ENCODE results near the gene ASB16. TPM values are rescaled to one million over a fixed set of nuclear protein-coding genes. Genes with fewer than 3 reads are reported as not detected.

ASB16 gene
- total RNA-seq, 4 donors from 2014 or later = 0.14 to 2.3 (median 1.3) TPM; not detected in 1

DNA sequence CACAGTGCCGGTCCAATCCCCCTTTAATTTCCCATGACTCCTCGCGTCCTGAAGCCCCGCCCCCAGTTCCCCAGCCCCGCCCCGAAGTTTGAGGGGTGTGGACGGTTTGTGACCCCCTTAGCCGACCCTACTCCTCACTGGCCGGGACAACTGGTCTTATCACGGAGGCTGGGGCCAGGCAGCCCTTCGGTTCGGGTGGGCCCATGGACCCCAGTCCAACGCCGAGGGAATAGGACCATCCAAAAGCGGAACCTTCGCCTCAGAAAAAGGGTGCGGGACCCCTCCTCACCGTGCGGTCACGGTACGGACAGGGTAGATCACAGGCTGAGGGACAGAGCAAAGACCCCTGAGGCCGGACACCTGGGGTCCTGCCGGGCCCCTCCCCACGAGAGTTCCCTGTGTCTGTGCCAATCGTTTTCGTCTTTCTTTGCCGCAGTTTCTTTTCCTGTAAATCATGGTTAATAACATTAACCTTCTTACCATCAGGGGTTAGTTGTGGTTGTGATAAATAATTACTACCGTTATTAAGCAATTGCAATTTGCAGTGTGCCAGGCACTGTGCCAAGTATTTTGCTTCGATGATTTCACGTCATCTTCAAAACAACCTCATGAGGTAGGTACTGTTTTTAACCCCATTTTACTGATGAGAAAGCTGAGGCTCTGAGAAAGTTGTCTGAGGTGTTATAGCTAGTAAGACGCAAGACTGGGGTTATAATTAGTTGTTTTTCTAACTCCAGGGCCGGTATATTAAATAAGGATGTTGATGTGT is 16.8 kb downstream of the ASB16 start:
- intact Hi-C loops (cut with DNase I; ENCODE audit: low total_unique reads) = no loop called here
- no peak for DNase-seq
- H3K36me3 ChIP-seq = no peaks in the 10 kb centered on the region

DNA sequence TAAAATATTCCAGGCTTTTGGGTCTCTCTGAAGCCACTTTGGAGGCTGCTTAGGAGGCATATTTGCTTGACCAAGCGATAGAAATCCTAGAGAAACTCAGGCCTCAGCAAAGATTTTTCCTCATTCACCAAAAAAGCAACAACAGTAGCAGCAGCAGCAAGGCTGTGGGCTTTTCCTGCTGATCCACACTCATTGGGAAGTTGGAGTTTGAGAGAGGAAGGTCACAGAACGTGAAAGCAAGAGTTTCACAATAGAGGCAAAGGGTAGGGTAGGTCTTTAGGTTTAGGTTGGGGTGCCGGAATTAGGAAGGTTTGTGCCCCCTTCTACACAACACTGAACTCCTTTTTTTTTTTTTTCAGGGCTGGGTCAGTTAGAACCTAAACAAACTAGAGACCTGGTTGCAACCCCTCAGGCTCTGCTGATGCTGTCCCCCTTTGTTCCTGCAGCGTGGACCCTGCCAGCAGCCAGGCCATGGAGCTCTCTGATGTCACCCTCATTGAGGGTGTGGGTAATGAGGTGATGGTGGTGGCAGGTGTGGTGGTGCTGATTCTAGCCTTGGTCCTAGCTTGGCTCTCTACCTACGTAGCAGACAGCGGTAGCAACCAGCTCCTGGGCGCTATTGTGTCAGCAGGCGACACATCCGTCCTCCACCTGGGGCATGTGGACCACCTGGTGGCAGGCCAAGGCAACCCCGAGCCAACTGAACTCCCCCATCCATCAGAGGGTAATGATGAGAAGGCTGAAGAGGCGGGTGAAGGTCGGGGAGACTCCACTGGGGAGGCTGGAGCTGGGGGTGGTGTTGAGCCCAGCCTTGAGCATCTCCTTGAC is 18.3 kb downstream of the ASB16 start:
- intact Hi-C loops (cut with DNase I; ENCODE audit: low total_unique reads) = no loop called here
- TF ChIP-seq, protein P1, sequence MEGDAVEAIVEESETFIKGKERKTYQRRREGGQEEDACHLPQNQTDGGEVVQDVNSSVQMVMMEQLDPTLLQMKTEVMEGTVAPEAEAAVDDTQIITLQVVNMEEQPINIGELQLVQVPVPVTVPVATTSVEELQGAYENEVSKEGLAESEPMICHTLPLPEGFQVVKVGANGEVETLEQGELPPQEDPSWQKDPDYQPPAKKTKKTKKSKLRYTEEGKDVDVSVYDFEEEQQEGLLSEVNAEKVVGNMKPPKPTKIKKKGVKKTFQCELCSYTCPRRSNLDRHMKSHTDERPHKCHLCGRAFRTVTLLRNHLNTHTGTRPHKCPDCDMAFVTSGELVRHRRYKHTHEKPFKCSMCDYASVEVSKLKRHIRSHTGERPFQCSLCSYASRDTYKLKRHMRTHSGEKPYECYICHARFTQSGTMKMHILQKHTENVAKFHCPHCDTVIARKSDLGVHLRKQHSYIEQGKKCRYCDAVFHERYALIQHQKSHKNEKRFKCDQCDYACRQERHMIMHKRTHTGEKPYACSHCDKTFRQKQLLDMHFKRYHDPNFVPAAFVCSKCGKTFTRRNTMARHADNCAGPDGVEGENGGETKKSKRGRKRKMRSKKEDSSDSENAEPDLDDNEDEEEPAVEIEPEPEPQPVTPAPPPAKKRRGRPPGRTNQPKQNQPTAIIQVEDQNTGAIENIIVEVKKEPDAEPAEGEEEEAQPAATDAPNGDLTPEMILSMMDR (IDR thresholded peaks at IDR 0.05) = no peak
- TF ChIP-seq POLR2A (IDR thresholded peaks at IDR 0.05) = no peak
- no peak for DNase-seq
- Histone ChIP-seq H3K27me3 (no peaks in the 10 kb centered on the region), H3K4me3 (no peak overlapping the region), H3K4me1 (peaks cover 0 to 22% of the 10 kb centered on the region in 2 donors), H3K36me3 (no peaks in the 10 kb centered on the region), H3K27ac (peak overlapping the region in 1 of 2 donors; percentile 92), H3K9me3 (no peaks in the 10 kb centered on the region)

More for the DNA sequence above, 16.8 kb downstream of the ASB16 start:
- peak overlapping the region; percentile 92 to 98 for H3K27ac ChIP-seq
- peaks cover 0 to 22% of the 10 kb centered on the region in 2 donors for H3K4me1 ChIP-seq
- no peaks in the 10 kb centered on the region for H3K27me3 ChIP-seq
- peak overlapping the region; percentile 85 to 87 for H3K4me3 ChIP-seq
- no peaks in the 10 kb centered on the region for H3K9me3 ChIP-seq
- TF ChIP-seq POLR2A (IDR thresholded peaks at IDR 0.05) = no peak
- TF ChIP-seq, protein P1 (IDR thresholded peaks at IDR 0.05) = no peak

DNA sequence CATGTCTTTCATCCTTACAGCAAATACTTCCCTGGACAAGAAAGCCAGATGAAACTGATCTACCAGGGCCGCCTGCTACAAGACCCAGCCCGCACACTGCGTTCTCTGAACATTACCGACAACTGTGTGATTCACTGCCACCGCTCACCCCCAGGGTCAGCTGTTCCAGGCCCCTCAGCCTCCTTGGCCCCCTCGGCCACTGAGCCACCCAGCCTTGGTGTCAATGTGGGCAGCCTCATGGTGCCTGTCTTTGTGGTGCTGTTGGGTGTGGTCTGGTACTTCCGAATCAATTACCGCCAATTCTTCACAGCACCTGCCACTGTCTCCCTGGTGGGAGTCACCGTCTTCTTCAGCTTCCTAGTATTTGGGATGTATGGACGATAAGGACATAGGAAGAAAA is 20.0 kb downstream of the ASB16 start:
- no peaks in the 10 kb centered on the region for H3K36me3 ChIP-seq
- intact Hi-C loops (cut with DNase I; ENCODE audit: low total_unique reads) = no loop called here

DNA sequence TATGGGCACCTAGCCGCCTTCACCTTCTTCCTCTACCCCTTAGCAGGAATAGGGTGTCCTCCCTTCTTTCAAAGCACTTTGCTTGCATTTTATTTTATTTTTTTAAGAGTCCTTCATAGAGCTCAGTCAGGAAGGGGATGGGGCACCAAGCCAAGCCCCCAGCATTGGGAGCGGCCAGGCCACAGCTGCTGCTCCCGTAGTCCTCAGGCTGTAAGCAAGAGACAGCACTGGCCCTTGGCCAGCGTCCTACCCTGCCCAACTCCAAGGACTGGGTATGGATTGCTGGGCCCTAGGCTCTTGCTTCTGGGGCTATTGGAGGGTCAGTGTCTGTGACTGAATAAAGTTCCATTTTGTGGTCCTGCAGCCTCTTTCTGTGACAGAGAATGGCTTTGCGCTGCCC is 20.9 kb downstream of the ASB16 start:
- Histone ChIP-seq H3K27me3 (no peaks in the 10 kb centered on the region), H3K4me3 (no peak overlapping the region), H3K36me3 (no peaks in the 10 kb centered on the region), H3K9me3 (no peaks in the 10 kb centered on the region), H3K4me1 (peaks cover 0 to 7% of the 10 kb centered on the region in 2 donors), H3K27ac (no peak overlapping the region)
- no peak for DNase-seq
- intact Hi-C loops (cut with DNase I; ENCODE audit: low total_unique reads) = no loop called here
- TF ChIP-seq POLR2A (IDR thresholded peaks at IDR 0.05) = no peak
- TF ChIP-seq, protein P1 (IDR thresholded peaks at IDR 0.05) = no peak

More for the DNA sequence above, 20.0 kb downstream of the ASB16 start:
- DNase-seq = no peak
- H3K4me3 ChIP-seq = no peak overlapping the region
- no peaks in the 10 kb centered on the region for H3K27me3 ChIP-seq
- H3K27ac ChIP-seq = no peak overlapping the region
- no peaks in the 10 kb centered on the region for H3K9me3 ChIP-seq
- peaks cover 0 to 11% of the 10 kb centered on the region in 2 donors for H3K4me1 ChIP-seq
- no peak for TF ChIP-seq POLR2A (IDR thresholded peaks at IDR 0.05)
- TF ChIP-seq, protein P1 (IDR thresholded peaks at IDR 0.05) = no peak
